Neuronal stem cell (in vitro differentiated cells): ENCODE data around the gene TBC1D7. TPM values are rescaled to one million over a fixed set of nuclear protein-coding genes. Genes with fewer than 3 reads are reported as not detected.
A peak's percentile ranks its signal among the peaks of the same experiment; 100 is the strongest.

Experiments
- DNase-seq: peaks from one replicate; pipeline ENCODE4 v3.0.0-alpha.2; 2013; ENCODE audit warnings: low spot score
- H2AFZ ChIP-seq: one replicate; pipeline ENCODE4 v1.6.1; 2013; ENCODE audit warnings: mild to moderate bottlenecking, low read length, inconsistent platforms
- H2AK5ac ChIP-seq: 2 replicates; pipeline ENCODE4 v1.6.1; 2013; ENCODE audit warnings: low read depth, mild to moderate bottlenecking, inconsistent platforms, low read length, moderate library complexity, mixed read lengths
- H2BK120ac ChIP-seq: 2 replicates; pipeline ENCODE4 v1.6.1; 2013; ENCODE audit warnings: low read depth, mild to moderate bottlenecking, inconsistent platforms, low read length, moderate library complexity, mixed read lengths
- H2BK12ac ChIP-seq: one replicate; pipeline ENCODE4 v1.6.1; 2013; ENCODE audit warnings: low read length, inconsistent platforms
- H2BK15ac ChIP-seq: 2 replicates; pipeline ENCODE4 v1.6.1; 2013; ENCODE audit warnings: mild to moderate bottlenecking, low read length, inconsistent platforms, mixed read lengths
- H2BK5ac ChIP-seq: one replicate; pipeline ENCODE4 v1.6.1; 2013; ENCODE audit warnings: inconsistent platforms, mild to moderate bottlenecking, low read length, moderate library complexity
- H3K14ac ChIP-seq: one replicate; pipeline ENCODE4 v1.6.1; 2013; ENCODE audit warnings: low read length, inconsistent platforms
- H3K18ac ChIP-seq: 2 replicates; pipeline ENCODE4 v1.6.1; 2013; ENCODE audit warnings: low read length, inconsistent platforms
- H3K23ac ChIP-seq: 2 replicates; pipeline ENCODE4 v1.6.1; 2013; ENCODE audit warnings: low read depth, mild to moderate bottlenecking, mixed read lengths, low read length, inconsistent platforms; ENCODE audit not compliant: poor library complexity
- H3K27ac ChIP-seq: replicated peaks from 3 replicates; pipeline ENCODE4 v1.5.1; 2013; ENCODE audit warnings: low read length, inconsistent platforms
- H3K27me3 ChIP-seq, 3 experiments: 2 replicates each; pipeline ENCODE4 v1.6.1; 2013; ENCODE audit warnings: low read length in 3 of 3, mild to moderate bottlenecking in 2 of 3, inconsistent platforms in 1 of 3, low read depth in 1 of 3, mixed read lengths in 1 of 3, moderate library complexity in 1 of 3; ENCODE audit not compliant: control insufficient read depth in 3 of 3, insufficient read depth in 3 of 3
- H3K36me3 ChIP-seq, 2 donors: replicated peaks in 1 of 2; 2 replicates each; pipeline ENCODE4 v1.6.1; 2013; ENCODE audit warnings: low read length in 2 of 2; ENCODE audit not compliant: control insufficient read depth in 2 of 2, insufficient read depth in 2 of 2
- H3K4ac ChIP-seq: 2 replicates; pipeline ENCODE4 v1.6.1; 2013; ENCODE audit warnings: inconsistent platforms, mild to moderate bottlenecking, low read length, moderate library complexity
- H3K4me1 ChIP-seq, 2 donors: 1 replicate in 1 of 2; 2 replicates in 1 of 2; pipeline ENCODE4 v1.6.1; 2013; ENCODE audit warnings: low read length in 2 of 2, low read depth in 1 of 2; ENCODE audit not compliant: control insufficient read depth in 2 of 2, insufficient read depth in 1 of 2
- H3K4me2 ChIP-seq: one replicate; pipeline ENCODE4 v1.6.1; 2013; ENCODE audit warnings: mild to moderate bottlenecking, low read length, inconsistent platforms; ENCODE audit not compliant: insufficient read depth, poor library complexity, severe bottlenecking
- H3K4me3 ChIP-seq, 2 donors: 2 replicates each; pipeline ENCODE4 v1.5.1; 2013; ENCODE audit warnings: low read length in 2 of 2, mild to moderate bottlenecking in 2 of 2, inconsistent platforms in 1 of 2, moderate library complexity in 1 of 2
- H3K79me1 ChIP-seq: one replicate; pipeline ENCODE4 v1.6.1; 2013; ENCODE audit warnings: low read depth, mild to moderate bottlenecking, inconsistent platforms, low read length, moderate library complexity
- H3K9ac ChIP-seq: one replicate; pipeline ENCODE4 v1.6.1; 2013; ENCODE audit warnings: mild to moderate bottlenecking, low read depth, low read length, inconsistent platforms; ENCODE audit not compliant: poor library complexity
- H3K9me3 ChIP-seq, 2 donors: replicated peaks in 1 of 2; 2 replicates each; pipeline versions ENCODE3 to v1.6.1; 2013; ENCODE audit warnings: low read length in 2 of 2, mild to moderate bottlenecking in 2 of 2, inconsistent platforms in 1 of 2, low read depth in 1 of 2, mixed read lengths in 1 of 2, moderate library complexity in 1 of 2; ENCODE audit not compliant: control insufficient read depth in 2 of 2, insufficient read depth in 1 of 2
- H4K8ac ChIP-seq: one replicate; pipeline ENCODE4 v1.6.1; 2013; ENCODE audit warnings: low read depth, mild to moderate bottlenecking, inconsistent platforms, low read length, moderate library complexity
- H4K91ac ChIP-seq: one replicate; pipeline ENCODE4 v1.6.1; 2013; ENCODE audit warnings: low read length, low read depth, mild to moderate bottlenecking, inconsistent platforms; ENCODE audit not compliant: poor library complexity
- WGBS, 2 donors: extraction: QIAGEN DNeasy Blood & Tissue Kit; methylation state at CpG; one replicate each; pipeline ENCODE4 v1.1.7; 2013; ENCODE audit warnings: missing lambda C conversion rate in 2 of 2, mixed read lengths in 1 of 2; ENCODE audit not compliant: insufficient read length in 2 of 2, insufficient replicate concordance in 1 of 2; ENCODE audit errors: extremely low coverage in 2 of 2; 5-methylcytosine and 5-hydroxymethylcytosine counted together
- polyA plus RNA-seq, 2 experiments: library from polyadenylated mRNA; stranded (reverse); fragments of 200-250 nt; gene quantifications; one replicate each; pipeline ENCODE4 v1.2.3, GENCODE V29; 2013

TBC1D7 gene
- polyA plus RNA-seq (2013, experiment 1 of 2): 35.5 TPM
- 37.0 TPM for polyA plus RNA-seq (2013, experiment 2 of 2)

- no peak within 1 kb of the TSS for H4K8ac ChIP-seq
- no peaks in the 10 kb centered on the region for H3K79me1 ChIP-seq
- no CpG with 5 or more reads among the region's 63 CpGs for WGBS, 2 donors
- H3K4me1 ChIP-seq: peaks cover 2 to 4% of the 10 kb centered on the region in 2 donors
- peaks cover 0 to 10% (median 0%) of the 10 kb centered on the region in 3 experiments for H3K27me3 ChIP-seq
- H3K9me3 ChIP-seq: no peaks in the 10 kb centered on the region
- no peak within 1 kb of the TSS for H4K91ac ChIP-seq
- no peak within 1 kb of the TSS for H2BK15ac ChIP-seq
- no peak within 1 kb of the TSS for H2BK5ac ChIP-seq
- H3K9ac ChIP-seq: peak within 1 kb of the TSS; percentile 89
- no peak within 1 kb of the TSS for H2BK120ac ChIP-seq
- H3K14ac ChIP-seq: peak within 1 kb of the TSS; percentile 49
- no peak within 1 kb of the TSS for H2AK5ac ChIP-seq
- peak; percentile 90 for DNase-seq
- H3K4me2 ChIP-seq: peak within 1 kb of the TSS; percentile 81
- H3K27ac ChIP-seq: peak within 1 kb of the TSS; percentile 89
- peak within 1 kb of the TSS; percentile 56 for H3K23ac ChIP-seq
- no peak within 1 kb of the TSS for H2BK12ac ChIP-seq
- peaks cover 5 to 33% of the 10 kb centered on the region in 2 donors for H3K36me3 ChIP-seq
- H3K4me3 ChIP-seq: peak within 1 kb of the TSS; percentile 82 to 91
- H3K4ac ChIP-seq: no peak within 1 kb of the TSS
- H3K18ac ChIP-seq: peak within 1 kb of the TSS; percentile 96
- peak within 1 kb of the TSS; percentile 94 for H2AFZ ChIP-seq
Observed at GRCh38 chr6:13328076-13328874, at the start of gene TBC1D7. Gene TBC1D7, minus strand, starts transcription at chr6:13328537. Its CDS starts 1,639 bp downstream, at chr6:13326898.

- no peak overlapping the region for H4K91ac ChIP-seq
- H3K9ac ChIP-seq: no peak overlapping the region
- H3K18ac ChIP-seq: peak overlapping the region; percentile 15
- H2BK5ac ChIP-seq: no peak overlapping the region
- no peak overlapping the region for H2AFZ ChIP-seq
- no peak overlapping the region for H2AK5ac ChIP-seq
- no peak overlapping the region for H4K8ac ChIP-seq
- WGBS, 2 donors: no CpG with 5 or more reads among the region's 2 CpGs
- H2BK12ac ChIP-seq: no peak overlapping the region
- H3K27me3 ChIP-seq: no peaks in the 10 kb centered on the region
- H3K79me1 ChIP-seq: no peaks in the 10 kb centered on the region
- peaks cover 0 to 3% of the 10 kb centered on the region in 2 donors for H3K9me3 ChIP-seq
- no peaks in the 10 kb centered on the region for H3K4me1 ChIP-seq
- H3K4me3 ChIP-seq: no peak overlapping the region
- no peak overlapping the region for H3K23ac ChIP-seq
- no peak overlapping the region for H3K4ac ChIP-seq
- H2BK15ac ChIP-seq: no peak overlapping the region
- no peaks in the 10 kb centered on the region for H3K36me3 ChIP-seq
- peak overlapping the region; percentile 14 for H3K14ac ChIP-seq
- no peak overlapping the region for H2BK120ac ChIP-seq
- no peak for DNase-seq
- H3K27ac ChIP-seq: no peak overlapping the region
- no peak overlapping the region for H3K4me2 ChIP-seq
Observed at GRCh38 chr6:13377054-13377758, 48.9 kb upstream of the TBC1D7 start.

GRCh38 chr6:13375360-13375878 lies 47.1 kb upstream of the TBC1D7 start:
- Histone ChIP-seq H3K23ac (no peak overlapping the region), H3K36me3 (no peaks in the 10 kb centered on the region), H4K91ac (no peak overlapping the region), H4K8ac (no peak overlapping the region), H3K4ac (no peak overlapping the region), H3K9ac (no peak overlapping the region), H3K9me3 (peaks cover 0 to 3% of the 10 kb centered on the region in 2 donors), H3K14ac (no peak overlapping the region), H3K4me1 (peaks cover 0 to 9% of the 10 kb centered on the region in 2 donors), H3K18ac (no peak overlapping the region), H2BK5ac (no peak overlapping the region), H3K27me3 (no peaks in the 10 kb centered on the region), H3K4me3 (no peak overlapping the region), H2BK120ac (no peak overlapping the region), H3K27ac (no peak overlapping the region), H2BK12ac (no peak overlapping the region), H2AFZ (no peak overlapping the region), H2AK5ac (no peak overlapping the region), H3K4me2 (no peak overlapping the region), H2BK15ac (no peak overlapping the region), H3K79me1 (no peaks in the 10 kb centered on the region)
- no peak for DNase-seq
- no CpG with 5 or more reads among the region's 9 CpGs for WGBS, 2 donors

GRCh38 chr6:13373919-13374318 lies 45.6 kb upstream of the TBC1D7 start:
- H2AFZ ChIP-seq: no peak overlapping the region
- no CpG with 5 or more reads among the region's 1 CpG for WGBS, 2 donors
- H2BK15ac ChIP-seq: no peak overlapping the region
- no peak overlapping the region for H2BK12ac ChIP-seq
- H4K8ac ChIP-seq: no peak overlapping the region
- no peak overlapping the region for H3K4me3 ChIP-seq
- H2AK5ac ChIP-seq: no peak overlapping the region
- H3K27me3 ChIP-seq: no peaks in the 10 kb centered on the region
- no peak overlapping the region for H3K27ac ChIP-seq
- no peak overlapping the region for H4K91ac ChIP-seq
- no peak overlapping the region for H3K14ac ChIP-seq
- H3K18ac ChIP-seq: no peak overlapping the region
- H2BK5ac ChIP-seq: no peak overlapping the region
- no peaks in the 10 kb centered on the region for H3K79me1 ChIP-seq
- DNase-seq: no peak
- no peaks in the 10 kb centered on the region for H3K36me3 ChIP-seq
- peaks cover 0 to 3% of the 10 kb centered on the region in 2 donors for H3K9me3 ChIP-seq
- H3K4me2 ChIP-seq: no peak overlapping the region
- no peak overlapping the region for H3K4ac ChIP-seq
- H3K9ac ChIP-seq: no peak overlapping the region
- H2BK120ac ChIP-seq: no peak overlapping the region
- no peak overlapping the region for H3K23ac ChIP-seq
- peaks cover 0 to 9% of the 10 kb centered on the region in 2 donors for H3K4me1 ChIP-seq
